Tibial nerve (tissue), 4 donors: ENCODE measurements around the gene MRPL36.

ENCODE experiments used
- CTCF ChIP-seq, 5 experiments: fragments of 200-600 bp in 3 of 5; fragments of 450-650 bp in 2 of 5; sonication (generic) in 3 of 5; IDR thresholded peaks; one replicate each; pipeline ENCODE4 v1.5.1; 2016 to 2019; ENCODE audit warnings: antibody characterized with exemption in 5 of 5, mild to moderate bottlenecking in 3 of 5, moderate library complexity in 2 of 5
- EP300 ChIP-seq, 2 donors: sonication (generic); formaldehyde crosslinking; IDR thresholded peaks; one replicate each; pipeline ENCODE4 v1.6.1; 2017; ENCODE audit warnings: antibody characterized with exemption in 2 of 2, mild to moderate bottlenecking in 1 of 2
- POLR2A ChIP-seq, 2 donors: fragments of 450-650 bp; IDR thresholded peaks; one replicate each; pipeline ENCODE4 v1.6.1; 2017; ENCODE audit warnings: antibody characterized with exemption in 2 of 2, mild to moderate bottlenecking in 2 of 2, moderate library complexity in 2 of 2

- TF ChIP-seq POLR2A (IDR thresholded peaks at IDR 0.05) (no peak), CTCF (IDR thresholded peaks at IDR 0.05) (no peak), EP300 (IDR thresholded peaks at IDR 0.05) (no peak)
Observed at GRCh38 chr5:1795506-1795905, 4.1 kb downstream of the MRPL36 start.
